SK-N-SH (cell line): ENCODE measurements around the gene NAPA.

Experiments
- CHD2 ChIP-seq: fragments of 150-350 bp; IDR thresholded peaks from 2 replicates; pipeline ENCODE4 v1.6.1; 2018; ENCODE audit warnings: low read length; ENCODE audit not compliant: partially characterized antibody
- TCF12 ChIP-seq: IDR thresholded peaks from 2 replicates; pipeline ENCODE4 v1.4.0; 2012
- TF ChIP-seq, protein P1 (sequence below): fragments of 150-350 bp; IDR thresholded peaks from 2 replicates; pipeline ENCODE4 v1.6.1; 2017; ENCODE audit warnings: antibody characterized with exemption, low read length, low read depth, borderline replicate concordance
- TF ChIP-seq, protein P2 (sequence below): IDR thresholded peaks from 2 replicates; pipeline ENCODE4 v1.4.0; 2012; ENCODE audit warnings: low read depth, borderline replicate concordance

DNA sequence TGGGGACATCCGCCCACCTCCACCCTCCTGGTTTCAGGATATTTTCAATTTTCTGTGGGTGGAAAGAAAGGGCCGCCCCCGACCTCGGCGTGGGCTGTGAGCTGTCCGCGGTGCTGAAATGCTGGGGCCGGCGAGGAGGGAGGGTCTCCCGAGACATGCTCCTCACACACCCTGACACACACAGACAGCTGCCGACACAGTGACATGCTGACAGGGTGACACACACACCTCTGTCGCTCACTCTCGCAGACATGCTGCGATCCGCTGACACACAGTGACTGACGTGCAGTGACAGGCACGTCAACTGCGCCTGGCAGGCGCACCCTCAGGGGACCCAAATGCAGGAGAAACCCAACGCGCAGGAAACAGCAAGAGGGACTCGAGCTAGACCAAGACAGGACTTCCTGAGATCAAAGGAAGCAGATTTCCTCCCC is 70.5 kb downstream of the NAPA start:
- no peak for TF ChIP-seq CHD2
- TF ChIP-seq, protein P1, sequence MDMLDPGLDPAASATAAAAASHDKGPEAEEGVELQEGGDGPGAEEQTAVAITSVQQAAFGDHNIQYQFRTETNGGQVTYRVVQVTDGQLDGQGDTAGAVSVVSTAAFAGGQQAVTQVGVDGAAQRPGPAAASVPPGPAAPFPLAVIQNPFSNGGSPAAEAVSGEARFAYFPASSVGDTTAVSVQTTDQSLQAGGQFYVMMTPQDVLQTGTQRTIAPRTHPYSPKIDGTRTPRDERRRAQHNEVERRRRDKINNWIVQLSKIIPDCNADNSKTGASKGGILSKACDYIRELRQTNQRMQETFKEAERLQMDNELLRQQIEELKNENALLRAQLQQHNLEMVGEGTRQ = no peak
- TF ChIP-seq TCF12 = no peak
- TF ChIP-seq, protein P2, sequence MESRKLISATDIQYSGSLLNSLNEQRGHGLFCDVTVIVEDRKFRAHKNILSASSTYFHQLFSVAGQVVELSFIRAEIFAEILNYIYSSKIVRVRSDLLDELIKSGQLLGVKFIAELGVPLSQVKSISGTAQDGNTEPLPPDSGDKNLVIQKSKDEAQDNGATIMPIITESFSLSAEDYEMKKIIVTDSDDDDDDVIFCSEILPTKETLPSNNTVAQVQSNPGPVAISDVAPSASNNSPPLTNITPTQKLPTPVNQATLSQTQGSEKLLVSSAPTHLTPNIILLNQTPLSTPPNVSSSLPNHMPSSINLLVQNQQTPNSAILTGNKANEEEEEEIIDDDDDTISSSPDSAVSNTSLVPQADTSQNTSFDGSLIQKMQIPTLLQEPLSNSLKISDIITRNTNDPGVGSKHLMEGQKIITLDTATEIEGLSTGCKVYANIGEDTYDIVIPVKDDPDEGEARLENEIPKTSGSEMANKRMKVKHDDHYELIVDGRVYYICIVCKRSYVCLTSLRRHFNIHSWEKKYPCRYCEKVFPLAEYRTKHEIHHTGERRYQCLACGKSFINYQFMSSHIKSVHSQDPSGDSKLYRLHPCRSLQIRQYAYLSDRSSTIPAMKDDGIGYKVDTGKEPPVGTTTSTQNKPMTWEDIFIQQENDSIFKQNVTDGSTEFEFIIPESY = no peak
